LNCaP clone FGC (cell line): ENCODE measurements around the gene COBLL1.
"Not testable (repeated sequence)": the region's sequence is repeated elsewhere in the genome, so short reads cannot be mapped to it uniquely, and the experiment has no call there.

Experiments
- DNase-seq: peaks from one replicate; pipeline ENCODE4 v3.0.0-alpha.2; 2011; ENCODE audit warnings: low read depth
- H3K4me3 ChIP-seq: 2 replicates; pipeline ENCODE4 v1.5.1; 2011; ENCODE audit warnings: mild to moderate bottlenecking, low read depth, low read length, control low read depth
- CTCF ChIP-seq: IDR thresholded peaks from 2 replicates; pipeline ENCODE4 v1.5.1; 2012; ENCODE audit warnings: mild to moderate bottlenecking; ENCODE audit not compliant: control insufficient read depth, insufficient read depth; ENCODE audit errors: extremely low read depth

The COBLL1 gene

DNA sequence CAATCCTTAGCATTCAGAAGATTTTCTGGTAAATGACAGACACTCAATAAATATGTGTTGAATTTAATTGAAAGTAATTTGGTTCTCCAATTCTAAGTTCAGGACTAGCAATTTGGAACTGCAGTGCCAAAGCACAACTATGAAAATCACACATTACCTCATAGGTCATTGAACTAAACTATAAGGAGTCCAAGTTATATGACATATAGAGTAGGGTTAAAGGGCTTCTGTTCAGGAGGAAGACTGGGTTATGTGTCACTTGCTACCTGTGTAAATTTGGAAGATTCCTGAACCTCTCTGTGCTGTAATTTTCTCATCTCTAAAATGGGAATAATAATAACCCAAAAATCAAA, 27.8 kb upstream of the COBLL1 start:
- DNase-seq, result no peak
- H3K4me3 ChIP-seq, result no peak overlapping the region
- TF ChIP-seq CTCF, result no peak

- TF ChIP-seq CTCF, result no peak
- DNase-seq, result peak; percentile 77
- H3K4me3 ChIP-seq, result no peak overlapping the region
Measured at GRCh38 chr2:164868563-164869419, 27.2 kb upstream of the COBLL1 start.

DNA sequence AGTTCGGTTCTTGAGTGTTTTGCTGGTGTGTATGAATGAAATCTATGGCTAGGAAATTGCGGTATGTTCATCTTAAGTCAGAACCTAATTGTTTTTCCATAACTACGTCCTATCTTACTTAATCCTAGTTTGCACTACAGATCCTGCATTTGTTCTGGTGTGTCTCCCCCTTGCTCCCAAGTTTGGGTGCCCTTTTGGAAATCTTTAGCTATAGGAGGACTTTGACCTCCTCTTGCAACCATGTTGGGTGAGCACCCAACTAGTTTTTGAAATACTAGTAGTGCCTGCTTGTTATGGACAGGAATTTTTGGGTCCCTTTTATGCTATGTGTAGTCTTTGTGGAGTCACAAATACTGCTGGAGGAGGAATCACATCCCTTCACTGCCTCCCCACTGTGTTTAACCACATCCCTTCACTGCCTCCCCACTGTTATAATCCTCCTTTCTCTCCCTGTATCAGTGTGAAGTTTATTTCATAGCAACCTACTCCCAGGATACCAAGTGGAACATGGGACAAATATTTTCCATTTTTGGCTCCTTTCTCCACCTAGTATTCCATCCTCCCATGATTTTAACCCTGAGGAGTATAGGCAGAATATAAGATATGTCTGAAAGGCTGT, 26.3 kb upstream of the COBLL1 start:
- H3K4me3 ChIP-seq, result no peak overlapping the region
- DNase-seq, result no peak
- no peak for TF ChIP-seq CTCF

DNA sequence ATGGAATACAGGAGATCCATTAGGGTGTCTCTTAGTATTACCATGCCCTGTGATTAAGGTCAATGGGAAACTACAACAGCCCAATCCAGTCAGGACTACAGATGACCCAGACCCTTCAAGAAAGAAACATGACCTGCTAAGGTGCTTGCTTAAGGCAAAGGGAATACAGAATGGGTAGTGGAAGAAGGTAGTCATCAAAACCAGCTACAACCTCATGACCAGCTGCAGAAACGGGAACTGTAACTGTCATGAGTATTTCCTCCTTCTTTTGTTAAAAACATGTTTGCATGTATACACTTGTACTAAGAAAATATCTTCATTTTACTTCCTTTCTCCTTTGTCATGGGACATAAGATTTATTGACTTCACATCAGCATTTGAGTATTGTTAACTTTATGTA, 24.8 kb upstream of the COBLL1 start:
- DNase-seq, H3K4me3 ChIP-seq: not testable (repeated sequence)

DNA sequence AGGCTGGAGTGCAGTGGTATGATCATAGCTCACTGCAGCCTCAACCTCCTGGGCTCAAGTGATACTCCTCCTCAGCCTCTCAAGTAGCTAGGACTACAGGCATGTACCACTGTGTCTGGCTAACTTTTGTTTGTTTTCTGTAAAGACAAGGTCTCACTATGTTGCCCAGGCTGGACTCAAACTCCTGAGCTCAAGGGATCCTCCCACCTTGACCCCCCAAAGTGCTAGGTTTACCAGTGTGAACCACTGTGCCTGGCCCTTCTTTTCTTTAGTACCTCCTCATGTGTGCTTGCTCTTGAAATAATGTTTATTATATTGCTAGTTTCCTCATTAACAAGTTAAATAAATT, 19.0 kb upstream of the COBLL1 start:
- no peak for TF ChIP-seq CTCF
- DNase-seq, result no peak
- H3K4me3 ChIP-seq, result no peak overlapping the region

- not testable (repeated sequence) for H3K4me3 ChIP-seq, DNase-seq
Measured at GRCh38 chr2:164859906-164860693, 18.5 kb upstream of the COBLL1 start.

DNA sequence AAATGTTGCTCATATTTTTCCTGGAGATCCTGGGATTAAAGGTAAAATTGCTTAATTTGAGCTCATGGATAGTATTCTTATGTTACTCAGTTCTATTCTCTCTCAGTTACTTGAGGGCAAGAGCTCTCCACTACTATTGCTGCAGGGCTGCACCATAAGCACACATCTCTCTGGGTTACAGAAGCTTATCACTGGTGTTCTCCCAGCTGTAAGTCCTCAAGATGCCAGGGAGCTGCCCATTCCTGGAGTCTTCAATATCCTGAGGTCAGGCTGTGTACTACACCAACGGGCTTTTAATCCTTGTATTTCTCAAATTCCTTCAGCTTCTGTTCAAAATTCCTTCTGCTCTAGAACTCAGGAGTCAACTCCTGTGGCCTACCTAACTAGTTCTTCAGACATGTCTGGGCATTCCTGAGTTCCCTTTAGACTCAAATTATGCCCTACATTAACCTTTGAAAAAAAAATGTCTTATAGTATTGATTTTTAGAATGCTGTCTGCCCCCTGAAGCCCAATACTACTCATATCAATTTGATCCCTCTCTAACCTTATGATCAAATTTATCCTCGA, 17.7 kb upstream of the COBLL1 start:
- H3K4me3 ChIP-seq, result no peak overlapping the region
- TF ChIP-seq CTCF, result no peak
- DNase-seq, result no peak

DNA sequence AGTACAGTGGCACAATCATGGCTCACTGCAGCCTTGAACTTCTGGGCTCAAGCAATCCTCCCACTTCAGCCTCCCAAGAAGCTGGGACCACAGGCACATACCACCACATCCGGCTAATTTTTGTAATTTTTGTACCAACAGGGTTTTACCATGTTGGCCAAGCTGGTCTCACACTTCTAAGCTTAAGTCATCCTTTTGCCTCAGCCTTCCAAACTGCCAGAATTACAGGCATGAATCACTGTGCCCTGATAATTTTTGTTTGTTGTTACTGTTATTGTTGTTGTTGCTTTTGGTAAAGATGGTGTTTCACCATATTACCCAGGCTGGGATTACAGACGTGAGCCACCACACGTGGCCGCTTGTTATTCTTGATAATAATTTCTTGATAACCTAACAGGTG, 10.5 kb upstream of the COBLL1 start:
- no peak for DNase-seq
- TF ChIP-seq CTCF, result no peak
- H3K4me3 ChIP-seq, result no peak overlapping the region
